ENCODE data around the gene PPP1R10.

GRCh38 chr6:30611150-30611855 is 5.7 kb downstream of the PPP1R10 start:
- no peak for TF ChIP-seq POLR2A (IDR thresholded peaks at IDR 0.05)
- TF ChIP-seq CTCF (IDR thresholded peaks at IDR 0.05) = no peak

Data from heart left ventricle (tissue), 13 donors.